HepG2 (cell line): ENCODE data around the gene CNBD2. TPM values are rescaled to one million over a fixed set of nuclear protein-coding genes. Genes with fewer than 3 reads are reported as not detected.

ENCODE experiments used
- ATAC-seq: fragments of 200-7000 bp; cut with Tn5 transposase; 3 replicates; pipeline ENCODE4 v1.9.1; 2020; ENCODE audit warnings: mild to moderate bottlenecking, moderate library complexity
- BruUV-seq: library from RNA; stranded (reverse); fragments of 400-500 nt; replicated peaks from 2 replicates; lab custom pipeline; 2021; lab: Mats Ljungman, UMichigan
- CTCF ChIA-PET: fragments of 300-600 bp; formaldehyde crosslinking; extraction: SDS; loops from one replicate; lab custom pipeline; 2021; ENCODE audit warnings: low total read pairs, inconsistent platforms, low intra/inter-chr PET ratio; lab: Yijun Ruan, JAX
- POLR2A ChIA-PET: fragments of 350-600 bp; sonication (Branson Sonifier 250); formaldehyde crosslinking; loops from one replicate; lab custom pipeline; 2020; ENCODE audit warnings: antibody characterized with exemption, inconsistent platforms; lab: Yijun Ruan, JAX
- DNase-seq: peaks from one replicate; pipeline ENCODE4 v3.0.0-alpha.2; 2015; ENCODE audit warnings: low spot score
- FAIRE-seq: peaks from 3 replicates; lab custom pipeline; 2011; peaks lifted over from hg19 to GRCh38; lab: Jason Lieb, UNC
- H2AFZ ChIP-seq: one replicate; pipeline ENCODE4 v1.6.1; 2011; ENCODE audit warnings: low read length, inconsistent platforms
- H3K27ac ChIP-seq: fragments of 300-600 bp; 3 replicates; pipeline ENCODE4 v1.8.0; 2011; ENCODE audit warnings: mixed run types, mild to moderate bottlenecking, mixed read lengths, low read length, inconsistent platforms; ENCODE audit not compliant: insufficient read depth; ENCODE audit errors: extremely low read length
- H3K27me3 ChIP-seq, 2 experiments: fragments of 200-600 bp in 1 of 2; 2 replicates in 1 of 2; 3 replicates in 1 of 2; pipeline versions ENCODE4 v1.6.0 to v1.8.0; 2011; ENCODE audit warnings: low read length in 2 of 2, mild to moderate bottlenecking in 2 of 2, moderate library complexity in 2 of 2, inconsistent platforms in 1 of 2; ENCODE audit not compliant: insufficient read depth in 2 of 2, control insufficient read depth in 1 of 2
- H3K36me3 ChIP-seq, 2 experiments: fragments of 200-600 bp in 1 of 2; replicated peaks in 1 of 2; 2 replicates in 1 of 2; 3 replicates in 1 of 2; pipeline versions ENCODE4 v1.5.1 to v1.8.0; 2011; ENCODE audit warnings: low read length in 2 of 2, inconsistent platforms in 1 of 2; ENCODE audit not compliant: insufficient read depth in 2 of 2, control insufficient read depth in 1 of 2
- H3K4me1 ChIP-seq: 2 replicates; pipeline ENCODE4 v1.5.1; 2012; ENCODE audit warnings: low read length, inconsistent platforms; ENCODE audit not compliant: insufficient read depth
- H3K4me2 ChIP-seq: 2 replicates; pipeline ENCODE4 v1.6.0; 2011; ENCODE audit warnings: low read depth, low read length, inconsistent platforms
- H3K4me3 ChIP-seq, 3 experiments: fragments of 200-600 bp in 1 of 3; sonication (generic), shearing (Covaris generic) in 1 of 3; replicated peaks in 1 of 3; 2 replicates each; pipeline ENCODE4 v1.5.1; 2011 to 2016; ENCODE audit warnings: low read length in 3 of 3, inconsistent platforms in 2 of 3, low read depth in 2 of 3, mild to moderate bottlenecking in 2 of 3, control low read depth in 1 of 3, mixed read lengths in 1 of 3; ENCODE audit not compliant: insufficient read depth in 1 of 3
- H3K79me2 ChIP-seq: one replicate; pipeline ENCODE4 v1.6.1; 2011; ENCODE audit warnings: low read length, inconsistent platforms; ENCODE audit not compliant: insufficient read depth
- H3K9ac ChIP-seq: 2 replicates; pipeline ENCODE4 v1.6.0; 2011; ENCODE audit warnings: mild to moderate bottlenecking, low read depth, low read length, inconsistent platforms; ENCODE audit not compliant: insufficient read depth
- H3K9me3 ChIP-seq: 2 replicates; pipeline ENCODE4 v1.5.1; 2012; ENCODE audit warnings: mild to moderate bottlenecking, low read length
- H4K20me1 ChIP-seq: 2 replicates; pipeline ENCODE4 v1.6.0; 2011; ENCODE audit warnings: inconsistent platforms, mild to moderate bottlenecking, low read length, moderate library complexity; ENCODE audit not compliant: insufficient read depth
- ARNTL ChIP-seq: sonication (generic); formaldehyde crosslinking; IDR thresholded peaks from 2 replicates; pipeline ENCODE4 v1.4.0; 2020; ENCODE audit warnings: mild to moderate bottlenecking, missing genetic modification reagents
- FOXK1 ChIP-seq: sonication (generic); formaldehyde crosslinking; IDR thresholded peaks from 2 replicates; pipeline ENCODE4 v1.4.0; 2020; ENCODE audit warnings: low read depth, missing genetic modification reagents, borderline replicate concordance
- GABPA ChIP-seq, 2 experiments: IDR thresholded peaks; 2 replicates each; pipeline ENCODE4 v1.6.1; 2011 to 2016; ENCODE audit warnings: low read depth in 2 of 2, low read length in 1 of 2, missing biosample characterization in 1 of 2, missing genetic modification characterization in 1 of 2
- GABPB1 ChIP-seq: IDR thresholded peaks from 2 replicates; pipeline ENCODE4 v1.6.1; 2016; ENCODE audit warnings: mild to moderate bottlenecking, missing genetic modification reagents, moderate library complexity, missing compliant biosample characterization
- KDM5A ChIP-seq: fragments of 200-600 bp; sonication (generic); IDR thresholded peaks from 2 replicates; pipeline ENCODE4 v1.7.0; 2018; ENCODE audit warnings: antibody characterized with exemption, mild to moderate bottlenecking, low read length, borderline replicate concordance
- NAIF1 ChIP-seq: sonication (generic); formaldehyde crosslinking; IDR thresholded peaks from 2 replicates; pipeline ENCODE4 v1.5.0; 2020; ENCODE audit warnings: mild to moderate bottlenecking, missing genetic modification reagents, borderline replicate concordance
- YY1 ChIP-seq: IDR thresholded peaks from 2 replicates; pipeline ENCODE4 v1.6.1; 2011; ENCODE audit warnings: low read length, low read depth, moderate library complexity, mild to moderate bottlenecking; ENCODE audit not compliant: insufficient read depth, insufficient replicate concordance
- WGBS: methylation state at CpG from one replicate; pipeline ENCODE4 v1.1.6; 2017; ENCODE audit warnings: low lambda C conversion rate; 5-methylcytosine and 5-hydroxymethylcytosine counted together
- in situ Hi-C: cut with HindIII; loops from 2 replicates; pipeline ENCODE4 v1.10.0; 2017; ENCODE audit warnings: low pct_unique_long_range_greater_than_20kb; ENCODE audit not compliant: extremely low pct_ligation_motif_present
- intact Hi-C: fragments of 100-400 bp; cut with micrococcal nuclease; formaldehyde crosslinking; loops from one replicate; pipeline ENCODE4 v1.10.0; 2022; ENCODE audit not compliant: unreplicated experiment
- polyA plus RNA-seq, 8 experiments: library from polyadenylated mRNA; depleted of rRNA in 3 of 8; stranded (reverse) in 7 of 8; unstranded in 1 of 8; fragments of >200 nt; fragmentation: Illumina TruSeq in 4 of 8; extraction: Trizol in 4 of 8; gene quantifications; 2 replicates each; pipeline versions ENCODE4 v1.2.1 to v1.2.3, GENCODE V29; 2011 to 2016; ENCODE audit warnings: low read depth in 4 of 8, missing spikeins in 1 of 8, mixed read lengths in 1 of 8; ENCODE audit not compliant: insufficient read depth in 1 of 8
- total RNA-seq, 5 experiments: library from RNA; depleted of rRNA; stranded (reverse); fragments of >200 nt; fragmentation: Illumina TruSeq; extraction: Trizol; gene quantifications; 2 replicates each; pipeline ENCODE4 v1.2.3, GENCODE V29; 2016; ENCODE audit warnings: low read depth in 1 of 5

The CNBD2 gene
- total and polyA plus RNA-seq, 2 of the 13 experiments (the other 11 are each of a cell fraction or from before 2014, with no cell fraction given), result 12.4 to 22.8 TPM

- Histone ChIP-seq H3K27ac (no peak overlapping the region), H4K20me1 (no peaks in the 10 kb centered on the region), H3K36me3 (no peaks in the 10 kb centered on the region), H3K4me1 (no peaks in the 10 kb centered on the region), H3K9me3 (no peaks in the 10 kb centered on the region), H3K4me2 (no peak overlapping the region), H2AFZ (no peak overlapping the region), H3K27me3 (peaks cover 3 to 43% of the 10 kb centered on the region in 2 experiments), H3K4me3 (no peak overlapping the region), H3K79me2 (no peaks in the 10 kb centered on the region), H3K9ac (no peak overlapping the region)
- no peak for TF ChIP-seq GABPA (IDR thresholded peaks at IDR 0.05; ENCODE audit: low read depth, low read length)
- TF ChIP-seq GABPA (CRISPR knock-in tag; IDR thresholded peaks at IDR 0.05; ENCODE audit: low read depth), result 0 out of 2 replicates have a peak, but pooled peaks have one; percentile 27
- TF ChIP-seq KDM5A, result no peak
- TF ChIP-seq GABPB1 (CRISPR knock-in tag), result peak; percentile 26; the same call in 1 of the 2 replicates
- FAIRE-seq (no peak), ATAC-seq (no peak), DNase-seq (no peak)
- BruUV-seq, result no TSS peak
- WGBS, result 31% methylated on average over 6 of the region's 6 CpGs
- in situ Hi-C loops (loop anchor here (10.0 kb wide), 1 partner anchor 460 kb away; no protein-coding TSS in a partner anchor), intact Hi-C loops (no loop called here)
- ChIA-PET POLR2A (no interaction called here), CTCF (no interaction called here)
Measured at GRCh38 chr20:35984382-35984781, 16.0 kb downstream of the CNBD2 start.

- POLR2A ChIA-PET, result interaction anchor here (1.3 kb wide), 1 partner anchor 31 kb away, joined by 3 read pairs; the partner anchor contains the start of gene SCAND1
- in situ Hi-C loops, result loop anchor here (10.0 kb wide), 1 partner anchor 459 kb away; no protein-coding TSS in a partner anchor
- FAIRE-seq, result no peak
Measured at GRCh38 chr20:35985806-35986205, 17.4 kb downstream of the CNBD2 start.

More at GRCh38 chr20:35985806-35986205, 17.4 kb downstream of the CNBD2 start:
- Histone ChIP-seq H3K9me3 (no peaks in the 10 kb centered on the region), H3K9ac (no peak overlapping the region), H3K36me3 (no peaks in the 10 kb centered on the region), H3K79me2 (no peaks in the 10 kb centered on the region), H3K4me2 (no peak overlapping the region), H4K20me1 (no peaks in the 10 kb centered on the region), H3K27me3 (peaks cover 0 to 29% of the 10 kb centered on the region in 2 experiments; a peak in 3 of 5 replicates), H3K27ac (no peak overlapping the region), H2AFZ (no peak overlapping the region), H3K4me3 (no peak overlapping the region), H3K4me1 (no peaks in the 10 kb centered on the region)
- no peak for ATAC-seq
- intact Hi-C loops, result no loop called here
- no peak for TF ChIP-seq ARNTL (CRISPR knock-in tag)
- TF ChIP-seq NAIF1 (CRISPR knock-in tag), result no peak
- no peak for TF ChIP-seq FOXK1
- no peak for TF ChIP-seq YY1
- no TSS peak for BruUV-seq
- DNase-seq, result no peak
- CTCF ChIA-PET, result no interaction called here
- 41% methylated on average over 2 of the region's 2 CpGs for WGBS
